Mucosa of descending colon (tissue), 3 donors: Measurements from ENCODE around the gene ZFP36L2. TPM values are rescaled to one million over a fixed set of nuclear protein-coding genes. Genes with fewer than 3 reads are reported as not detected.
A peak's percentile ranks its signal among the peaks of the same experiment; 100 is the strongest.

Experiments
- ATAC-seq: fragments of 200-7000 bp; cut with Tn5 transposase; one replicate; pipeline ENCODE4 v1.9.1; 2020; ENCODE audit warnings: mild to moderate bottlenecking, moderate library complexity
- DNase-seq, 3 donors: peaks; one replicate each; pipeline ENCODE4 v3.0.0-alpha.2; 2020
- H3K36me3 ChIP-seq: fragments of 200-600 bp; one replicate; pipeline ENCODE4 v1.8.0; 2021; ENCODE audit warnings: low read depth, mild to moderate bottlenecking
- H3K4me1 ChIP-seq: fragments of 200-600 bp; one replicate; pipeline ENCODE4 v1.8.0; 2021; ENCODE audit warnings: low read depth, mild to moderate bottlenecking
- H3K4me3 ChIP-seq: fragments of 200-600 bp; one replicate; pipeline ENCODE4 v1.8.0; 2021; ENCODE audit warnings: mild to moderate bottlenecking
- H3K9me3 ChIP-seq: fragments of 200-600 bp; one replicate; pipeline ENCODE4 v1.8.0; 2021; ENCODE audit warnings: mild to moderate bottlenecking
- intact Hi-C, 2 donors: fragments of 100-400 bp; cut with DNase I in 1 of 2; cut with micrococcal nuclease in 1 of 2; formaldehyde crosslinking; loops; one replicate each; pipeline versions ENCODE4 v1.11.0 to v1.11.1; 2022; cut with DNase I, micrococcal nuclease
- long read RNA-seq, 2 donors: library from polyadenylated mRNA; unstranded; transcript quantifications; one replicate each; pipeline ENCODE4 v2.0.0, GENCODE V29; 2019 to 2021
- total RNA-seq, 3 donors: library from RNA; stranded (reverse); fragmentation: NEBNext Ultra II Directional in 2 of 3; extraction: Animal tissue kit (Norgen Biotek cat#: 25700) in 2 of 3; gene quantifications; one replicate each; pipeline versions ENCODE4 v1.2.1 to v1.2.4, GENCODE V29; 2021 to 2023
- TF ChIP-seq, protein P1 (sequence below): fragments of 200-600 bp; IDR thresholded peaks from one replicate; pipeline ENCODE4 v1.8.0; 2022; ENCODE audit warnings: antibody characterized with exemption, mild to moderate bottlenecking
- donor health status: DM: no; HTN: no; CAD: no; lungs with moderate emphysema.
- donor health status: DM: no; HTN: no; CAD: no.
- donor health status: DM: no; HTN: yes; CAD: no.

The ZFP36L2 gene, protein sequence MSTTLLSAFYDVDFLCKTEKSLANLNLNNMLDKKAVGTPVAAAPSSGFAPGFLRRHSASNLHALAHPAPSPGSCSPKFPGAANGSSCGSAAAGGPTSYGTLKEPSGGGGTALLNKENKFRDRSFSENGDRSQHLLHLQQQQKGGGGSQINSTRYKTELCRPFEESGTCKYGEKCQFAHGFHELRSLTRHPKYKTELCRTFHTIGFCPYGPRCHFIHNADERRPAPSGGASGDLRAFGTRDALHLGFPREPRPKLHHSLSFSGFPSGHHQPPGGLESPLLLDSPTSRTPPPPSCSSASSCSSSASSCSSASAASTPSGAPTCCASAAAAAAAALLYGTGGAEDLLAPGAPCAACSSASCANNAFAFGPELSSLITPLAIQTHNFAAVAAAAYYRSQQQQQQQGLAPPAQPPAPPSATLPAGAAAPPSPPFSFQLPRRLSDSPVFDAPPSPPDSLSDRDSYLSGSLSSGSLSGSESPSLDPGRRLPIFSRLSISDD
- total RNA-seq = 100 to 1,000 TPM; 160 to 198 (median 169) TPM
- long read RNA-seq, donor 1, transcript ZFP36L2-201 (2 exons, 3,696 nt) = major isoform, 425 of 640 reads
- long read RNA-seq, donor 1, partial matches to known transcripts = 212 of 640 reads
- long read RNA-seq, donor 1, other reads (novel, unspliced or antisense) = 3 of 640 reads
- long read RNA-seq, donor 2, transcript ZFP36L2-201 (2 exons, 3,696 nt) = major isoform, 137 of 196 reads
- long read RNA-seq, donor 2, partial matches to known transcripts = 0 of 196 reads
- long read RNA-seq, donor 2, other reads (novel, unspliced or antisense) = 59 of 196 reads

DNA sequence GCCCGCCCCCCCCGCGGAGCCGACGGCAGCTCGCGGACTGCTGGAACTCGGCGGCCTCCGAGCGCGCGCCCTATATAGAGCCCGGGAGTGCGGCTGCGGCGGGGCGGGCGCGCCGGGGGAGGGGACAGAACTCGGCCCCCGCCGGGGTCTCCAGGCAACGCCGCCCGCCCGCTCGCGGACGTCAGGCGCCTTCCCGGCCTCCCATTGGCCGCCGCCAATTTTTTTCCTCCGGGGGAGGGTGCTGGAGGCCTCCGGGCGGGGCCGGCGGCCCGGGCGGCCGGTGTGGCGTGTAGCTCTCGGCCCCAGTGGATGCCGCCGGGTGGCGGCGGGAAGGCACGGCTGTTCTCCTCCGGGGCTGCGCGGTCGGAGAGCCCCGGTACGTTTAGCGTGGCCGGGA, at the start of gene ZFP36L2:
TSS of gene ZFP36L2 (minus strand) at position 49 of the 397 bp plus-strand sequence. CDS start 291 bp downstream, outside the sequence.
- TF ChIP-seq, protein P1, sequence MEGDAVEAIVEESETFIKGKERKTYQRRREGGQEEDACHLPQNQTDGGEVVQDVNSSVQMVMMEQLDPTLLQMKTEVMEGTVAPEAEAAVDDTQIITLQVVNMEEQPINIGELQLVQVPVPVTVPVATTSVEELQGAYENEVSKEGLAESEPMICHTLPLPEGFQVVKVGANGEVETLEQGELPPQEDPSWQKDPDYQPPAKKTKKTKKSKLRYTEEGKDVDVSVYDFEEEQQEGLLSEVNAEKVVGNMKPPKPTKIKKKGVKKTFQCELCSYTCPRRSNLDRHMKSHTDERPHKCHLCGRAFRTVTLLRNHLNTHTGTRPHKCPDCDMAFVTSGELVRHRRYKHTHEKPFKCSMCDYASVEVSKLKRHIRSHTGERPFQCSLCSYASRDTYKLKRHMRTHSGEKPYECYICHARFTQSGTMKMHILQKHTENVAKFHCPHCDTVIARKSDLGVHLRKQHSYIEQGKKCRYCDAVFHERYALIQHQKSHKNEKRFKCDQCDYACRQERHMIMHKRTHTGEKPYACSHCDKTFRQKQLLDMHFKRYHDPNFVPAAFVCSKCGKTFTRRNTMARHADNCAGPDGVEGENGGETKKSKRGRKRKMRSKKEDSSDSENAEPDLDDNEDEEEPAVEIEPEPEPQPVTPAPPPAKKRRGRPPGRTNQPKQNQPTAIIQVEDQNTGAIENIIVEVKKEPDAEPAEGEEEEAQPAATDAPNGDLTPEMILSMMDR = no peak
- intact Hi-C loops = loop anchor here (5.0 to 10.0 kb wide), 3 partner anchors 204 to 258 kb away; no protein-coding TSS in a partner anchor

DNA sequence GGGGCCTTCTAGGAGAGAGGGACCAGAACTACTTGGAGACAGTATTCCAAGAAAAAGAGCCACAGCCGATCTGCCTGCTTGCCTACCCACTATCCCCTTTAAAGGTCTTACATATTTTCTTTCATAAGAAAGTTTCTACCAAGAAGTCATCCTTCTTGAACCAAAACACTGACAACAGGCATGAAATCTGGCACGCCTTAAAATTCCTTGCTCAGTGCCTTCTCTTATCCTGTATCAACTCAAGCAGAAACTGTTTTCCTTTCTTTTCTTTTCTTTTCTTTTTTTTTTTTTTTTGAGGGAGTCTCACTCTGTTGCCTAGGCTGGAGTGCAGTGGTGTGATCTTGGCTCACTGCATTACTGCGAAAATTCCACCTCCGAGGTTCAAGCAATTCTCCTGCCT, 48.3 kb upstream of the ZFP36L2 start:
- DNase-seq (no peak), ATAC-seq (no peak)
- Histone ChIP-seq H3K4me1 (peaks cover 20% of the 10 kb centered on the region), H3K4me3 (no peak overlapping the region), H3K9me3 (no peaks in the 10 kb centered on the region), H3K36me3 (no peaks in the 10 kb centered on the region)
- TF ChIP-seq, protein P1 = no peak
- intact Hi-C loops = no loop called here

More for the DNA sequence above, at the start of gene ZFP36L2:
- no peaks in the 10 kb centered on the region for H3K9me3 ChIP-seq
- peak within 1 kb of the TSS; percentile 95 for H3K4me3 ChIP-seq
- DNase-seq = peak; percentile 94 to 98 (median 98)
- H3K4me1 ChIP-seq = peaks cover 21% of the 10 kb centered on the region
- peak; percentile 68 for ATAC-seq
- peaks cover 11% of the 10 kb centered on the region for H3K36me3 ChIP-seq

DNA sequence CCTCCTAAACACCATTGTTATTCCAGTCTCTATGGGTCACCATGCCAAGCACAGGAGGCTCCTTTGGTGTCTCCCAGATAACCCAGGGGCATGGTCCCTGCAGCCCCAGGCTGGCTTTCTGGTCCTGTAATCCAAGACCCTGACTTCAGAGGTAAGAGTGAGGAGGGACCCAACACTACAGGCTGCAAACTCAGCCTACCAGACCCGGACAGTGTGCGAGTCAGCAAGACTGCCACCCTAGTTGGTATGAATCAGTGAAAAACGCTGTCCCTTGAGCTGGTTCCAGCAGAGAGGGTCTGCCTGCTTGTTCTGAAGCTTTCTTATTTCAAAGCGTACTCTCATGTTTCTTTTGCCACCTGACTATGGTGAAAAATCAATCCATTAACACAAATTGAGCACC, 47.6 kb upstream of the ZFP36L2 start:
- intact Hi-C loops = no loop called here
- peaks cover 22% of the 10 kb centered on the region for H3K4me1 ChIP-seq
- TF ChIP-seq, protein P1 = no peak
- H3K36me3 ChIP-seq = no peaks in the 10 kb centered on the region
- no peak for ATAC-seq
- H3K9me3 ChIP-seq = no peaks in the 10 kb centered on the region
- DNase-seq = no peak
- H3K4me3 ChIP-seq = no peak overlapping the region

DNA sequence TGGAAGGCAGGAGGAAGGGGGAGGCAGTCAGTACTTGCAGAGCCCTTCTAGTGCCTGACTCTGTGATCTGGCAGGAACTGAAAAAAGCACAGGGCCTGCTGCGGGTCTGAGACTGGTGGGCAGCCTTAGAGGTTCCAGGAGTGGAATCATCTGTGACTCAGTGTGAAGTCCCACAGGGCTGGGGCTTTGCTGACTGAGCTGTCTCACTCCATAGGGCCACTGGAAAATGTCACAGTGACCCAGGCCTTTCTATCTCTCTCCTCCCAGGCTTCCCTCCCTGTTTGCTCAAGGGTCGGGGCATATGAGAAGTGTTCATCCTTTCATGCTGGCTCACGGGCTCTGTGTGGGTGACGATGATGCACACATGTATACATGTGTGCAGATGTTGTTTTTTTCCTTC, 47.1 kb upstream of the ZFP36L2 start:
- DNase-seq (no peak), ATAC-seq (no peak)
- peaks cover 22% of the 10 kb centered on the region for H3K4me1 ChIP-seq
- H3K9me3 ChIP-seq = no peaks in the 10 kb centered on the region
- intact Hi-C loops = no loop called here
- no peak overlapping the region for H3K4me3 ChIP-seq
- TF ChIP-seq, protein P1 = no peak
- no peaks in the 10 kb centered on the region for H3K36me3 ChIP-seq

DNA sequence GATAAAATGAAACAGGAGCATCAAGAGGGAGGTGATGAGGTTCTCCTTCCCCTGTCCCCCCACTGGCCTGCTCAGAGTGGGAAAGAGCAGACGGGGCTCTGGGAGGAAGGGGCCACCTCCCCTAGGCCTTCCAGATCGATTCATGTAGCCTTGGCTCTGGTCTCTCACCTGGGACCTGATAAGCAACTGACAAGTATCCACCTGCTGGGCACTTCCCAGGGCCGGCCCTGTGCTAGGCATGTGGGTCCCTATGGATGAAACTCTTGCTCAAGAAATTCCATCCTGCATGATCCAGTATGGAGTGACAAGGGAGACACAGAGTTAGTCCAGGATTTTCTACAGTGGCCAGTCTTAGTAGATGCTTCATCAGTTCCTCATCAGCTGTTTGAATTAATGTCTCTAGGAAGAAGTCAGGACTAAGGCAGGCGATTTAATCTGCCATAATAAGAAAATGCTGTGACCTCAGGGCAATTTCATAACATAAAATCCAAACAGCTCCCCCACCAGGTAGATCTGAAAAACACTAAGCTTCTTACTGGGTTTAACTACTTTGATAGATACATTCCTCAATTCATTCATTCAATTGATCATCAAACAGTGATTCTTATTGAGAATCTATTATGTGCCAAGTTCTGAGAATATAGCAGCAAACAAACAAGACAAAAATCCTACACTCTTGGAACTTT, 44.7 kb upstream of the ZFP36L2 start:
- DNase-seq = no peak
- TF ChIP-seq, protein P1 = no peak
- no peaks in the 10 kb centered on the region for H3K9me3 ChIP-seq
- peaks cover 12% of the 10 kb centered on the region for H3K4me1 ChIP-seq
- H3K4me3 ChIP-seq = no peak overlapping the region
- no peak for ATAC-seq
- H3K36me3 ChIP-seq = no peaks in the 10 kb centered on the region
- intact Hi-C loops = no loop called here
